IPS-18a (cell line): ENCODE data around the gene CCL25.

ENCODE experiments used
- H3K27ac ChIP-seq: one replicate; pipeline ENCODE4 v1.5.1; 2013; ENCODE audit warnings: low read length
- H3K27me3 ChIP-seq: one replicate; pipeline ENCODE4 v1.6.1; 2013; ENCODE audit warnings: mild to moderate bottlenecking, low read length; ENCODE audit not compliant: control insufficient read depth, insufficient read depth
- H3K36me3 ChIP-seq: one replicate; pipeline ENCODE4 v1.6.1; 2013; ENCODE audit warnings: low read depth, low read length; ENCODE audit not compliant: control insufficient read depth
- H3K4me1 ChIP-seq: one replicate; pipeline ENCODE4 v1.6.1; 2013; ENCODE audit warnings: low read depth, low read length; ENCODE audit not compliant: control insufficient read depth
- H3K4me3 ChIP-seq: one replicate; pipeline ENCODE4 v1.5.1; 2013; ENCODE audit warnings: low read length
- H3K9ac ChIP-seq: one replicate; pipeline ENCODE4 v1.6.1; 2013; ENCODE audit warnings: mild to moderate bottlenecking, low read length, moderate library complexity
- H3K9me3 ChIP-seq: one replicate; pipeline ENCODE4 v1.6.1; 2013; ENCODE audit warnings: low read depth, low read length; ENCODE audit not compliant: control insufficient read depth

CCL25 gene

DNA sequence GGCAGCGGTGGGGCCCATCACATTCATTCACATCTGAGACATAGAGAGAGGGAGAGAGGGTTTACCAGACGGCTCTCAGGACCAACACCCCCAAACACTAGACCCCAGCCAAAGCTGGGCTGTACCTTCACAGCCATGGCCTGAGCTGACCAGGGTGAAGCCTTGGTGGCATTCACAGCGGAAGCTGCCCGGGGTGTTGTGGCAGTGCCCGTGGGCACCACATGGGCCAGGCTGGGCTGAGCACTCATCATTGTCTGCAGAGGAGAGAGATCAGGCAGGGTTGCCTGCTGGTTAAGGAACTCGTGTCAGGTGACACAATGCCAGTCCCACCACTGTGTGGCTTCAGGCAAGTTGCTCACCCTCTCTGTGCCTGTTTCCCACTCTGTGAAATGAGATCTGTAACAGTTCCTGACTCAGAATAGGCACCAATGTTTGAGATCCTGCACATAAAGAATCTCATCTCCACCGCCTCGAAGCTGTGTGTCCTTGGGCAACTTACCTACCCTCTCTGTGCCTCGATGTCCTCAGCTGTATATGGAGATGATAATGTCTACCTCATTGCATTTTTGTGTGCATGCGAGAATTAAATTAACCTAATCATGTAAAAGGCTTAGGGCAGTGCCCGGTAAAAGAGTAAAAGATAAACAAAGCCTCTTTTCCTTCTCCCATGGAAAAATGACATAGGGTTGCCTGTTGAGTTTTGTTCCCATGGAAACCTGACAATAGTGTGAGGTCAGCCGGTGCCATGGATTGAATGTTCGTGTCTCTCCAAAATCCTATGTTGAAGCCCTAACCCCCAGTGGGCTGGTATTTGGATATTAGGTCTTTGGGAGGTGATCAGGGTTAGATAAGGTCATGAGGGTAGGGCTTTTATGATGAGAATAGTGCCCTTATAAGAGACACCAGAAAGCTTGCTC, 22.9 kb downstream of the CCL25 start:
- Histone ChIP-seq H3K4me1 (no peaks in the 10 kb centered on the region), H3K27ac (no peak overlapping the region), H3K9me3 (no peaks in the 10 kb centered on the region), H3K27me3 (no peaks in the 10 kb centered on the region), H3K36me3 (peaks cover 4% of the 10 kb centered on the region), H3K9ac (no peak overlapping the region), H3K4me3 (no peak overlapping the region)

- Histone ChIP-seq H3K9ac (no peak overlapping the region), H3K27me3 (no peaks in the 10 kb centered on the region), H3K36me3 (no peaks in the 10 kb centered on the region), H3K4me1 (no peaks in the 10 kb centered on the region), H3K4me3 (no peak overlapping the region), H3K9me3 (no peaks in the 10 kb centered on the region), H3K27ac (no peak overlapping the region)
Observed at GRCh38 chr19:8079988-8080387, 27.4 kb downstream of the CCL25 start.

- H3K4me1 ChIP-seq, result no peaks in the 10 kb centered on the region
- no peak overlapping the region for H3K4me3 ChIP-seq
- H3K9ac ChIP-seq, result no peak overlapping the region
- H3K36me3 ChIP-seq, result no peaks in the 10 kb centered on the region
- no peak overlapping the region for H3K27ac ChIP-seq
- no peaks in the 10 kb centered on the region for H3K9me3 ChIP-seq
- H3K27me3 ChIP-seq, result no peaks in the 10 kb centered on the region
Observed at GRCh38 chr19:8080832-8081231, 28.3 kb downstream of the CCL25 start.

DNA sequence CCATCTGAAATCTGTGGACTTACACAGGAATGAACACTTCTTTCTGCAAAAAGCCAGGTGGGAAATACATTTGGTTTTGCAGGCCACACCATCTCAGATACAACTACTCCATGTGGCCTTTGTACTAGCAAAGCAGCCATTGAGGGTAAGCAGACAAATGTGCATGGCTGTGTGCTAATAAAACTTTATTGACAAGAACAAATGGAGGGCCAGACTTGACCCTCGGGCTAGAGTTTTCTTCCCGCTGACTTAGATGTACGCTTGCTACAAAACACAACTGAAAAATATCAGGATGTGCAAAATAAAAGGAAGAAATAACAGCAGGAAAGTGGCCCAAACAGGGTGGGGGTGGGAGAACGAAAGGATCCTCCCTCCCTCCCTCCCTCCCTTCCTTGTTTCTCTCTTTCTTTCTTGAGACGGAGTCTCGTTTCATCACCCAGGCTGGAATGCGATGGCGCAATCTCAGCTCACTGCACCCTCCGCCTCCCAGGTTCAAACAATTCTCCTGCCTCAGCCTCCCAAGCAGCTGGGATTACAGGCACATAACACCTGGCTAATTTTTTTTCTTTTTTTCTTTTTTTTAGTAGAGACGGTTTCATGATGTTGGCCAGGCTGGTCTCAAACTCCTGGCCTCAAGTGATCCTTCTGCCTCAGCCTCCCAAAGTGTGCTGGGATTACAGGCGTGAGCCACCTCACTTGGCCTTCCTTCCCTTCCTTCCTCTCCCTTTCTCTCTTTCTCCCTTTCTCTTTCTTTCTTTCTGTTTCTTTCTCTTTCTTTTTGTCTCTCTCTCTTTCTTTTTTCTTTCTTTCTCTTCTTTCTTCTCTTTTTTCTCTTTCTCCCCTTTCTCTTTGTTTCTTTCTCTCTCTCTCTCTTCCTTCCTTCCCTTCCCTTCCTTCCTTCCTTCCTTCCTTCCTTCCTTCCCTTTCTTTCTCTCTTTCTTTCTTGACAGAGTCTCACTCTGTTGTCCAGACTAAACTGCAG, 29.3 kb downstream of the CCL25 start:
- Histone ChIP-seq H3K36me3 (no peaks in the 10 kb centered on the region), H3K4me3 (no peak overlapping the region), H3K27me3 (no peaks in the 10 kb centered on the region), H3K27ac (no peak overlapping the region), H3K4me1 (no peaks in the 10 kb centered on the region), H3K9ac (no peak overlapping the region), H3K9me3 (no peaks in the 10 kb centered on the region)

DNA sequence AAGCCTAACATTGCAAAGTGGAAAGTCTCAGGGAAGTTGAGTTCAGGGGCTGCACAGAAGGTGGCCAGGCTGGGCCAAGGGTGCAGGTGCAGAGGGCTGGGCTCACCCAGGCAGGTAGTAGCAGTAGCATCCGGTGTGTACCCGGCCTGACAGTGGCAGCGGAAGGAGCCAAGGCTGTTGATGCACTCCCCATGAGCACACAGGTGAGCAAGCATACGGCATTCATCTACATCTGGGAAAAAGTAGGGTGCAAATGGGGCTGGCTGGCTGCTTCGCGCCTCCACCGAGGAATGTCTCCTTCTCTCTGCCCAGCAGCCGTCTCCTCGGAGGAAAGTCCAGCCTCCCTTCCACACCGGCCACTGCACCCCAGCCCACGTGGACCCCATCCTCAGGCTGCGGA, 30.6 kb downstream of the CCL25 start:
- H3K4me1 ChIP-seq, result no peaks in the 10 kb centered on the region
- H3K27me3 ChIP-seq, result no peaks in the 10 kb centered on the region
- no peak overlapping the region for H3K9ac ChIP-seq
- H3K9me3 ChIP-seq, result no peaks in the 10 kb centered on the region
- H3K36me3 ChIP-seq, result peaks cover 4% of the 10 kb centered on the region
- no peak overlapping the region for H3K27ac ChIP-seq
- H3K4me3 ChIP-seq, result no peak overlapping the region

DNA sequence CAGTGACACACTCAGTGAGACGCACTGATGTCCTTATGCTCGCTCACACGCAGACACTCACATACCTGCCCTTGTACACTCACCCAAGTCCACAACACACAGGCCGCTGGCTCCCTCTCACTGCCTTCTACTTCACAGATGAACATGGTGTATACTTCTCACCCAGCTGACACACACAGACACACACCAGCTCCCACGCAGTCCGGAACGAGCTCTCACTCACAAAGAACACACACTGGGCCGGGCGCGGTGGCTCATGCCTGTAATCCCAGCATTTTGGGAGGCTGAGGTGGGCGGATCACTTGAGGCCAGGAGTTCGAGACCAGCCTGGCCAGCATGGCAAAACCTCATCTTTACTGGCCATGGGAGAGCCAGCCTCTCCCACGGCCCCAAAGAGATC, 31.6 kb downstream of the CCL25 start:
- peaks cover 14% of the 10 kb centered on the region for H3K36me3 ChIP-seq
- no peaks in the 10 kb centered on the region for H3K4me1 ChIP-seq
- H3K9me3 ChIP-seq, result no peaks in the 10 kb centered on the region
- no peak overlapping the region for H3K4me3 ChIP-seq
- H3K27me3 ChIP-seq, result no peaks in the 10 kb centered on the region
- no peak overlapping the region for H3K9ac ChIP-seq
- H3K27ac ChIP-seq, result no peak overlapping the region

DNA sequence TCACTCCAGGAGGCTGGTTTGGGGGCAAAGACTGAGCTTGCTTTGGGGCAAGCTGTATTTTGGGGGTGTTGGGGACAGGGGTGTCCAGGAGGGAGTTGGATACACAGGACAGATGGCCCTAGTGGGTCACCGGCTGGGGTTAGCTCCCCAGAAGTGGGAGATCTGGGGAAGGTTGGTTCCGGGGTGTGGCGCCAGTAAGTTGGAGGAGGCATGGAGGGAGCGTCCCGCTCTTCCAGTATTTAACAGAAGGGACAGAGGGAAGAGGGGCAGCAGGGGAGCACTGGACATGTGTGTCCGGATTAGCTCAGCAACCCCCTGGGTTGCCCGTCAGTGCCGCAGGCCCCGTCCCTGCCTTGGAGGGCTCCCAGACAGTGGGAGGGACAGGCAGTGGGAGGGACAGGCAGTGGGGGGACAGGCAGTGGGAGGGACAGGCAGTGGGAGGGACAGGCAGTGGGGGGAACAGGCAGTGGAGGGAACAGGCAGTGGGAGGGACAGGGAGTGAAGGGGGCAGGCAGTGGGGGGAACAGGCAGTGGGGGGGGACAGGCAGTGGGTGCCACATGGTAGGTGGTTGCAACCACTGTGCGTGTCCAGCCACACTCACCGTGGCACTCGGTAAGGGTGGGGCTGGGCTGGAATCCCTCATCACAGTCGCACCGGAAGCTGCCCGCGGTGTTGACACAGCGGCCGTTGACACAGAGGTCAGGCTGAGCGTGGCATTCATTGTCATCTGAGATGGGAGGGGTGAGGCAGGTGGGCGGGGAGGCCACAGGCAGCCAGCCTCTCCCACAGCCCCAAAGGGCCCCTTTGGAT, 33.2 kb downstream of the CCL25 start:
- no peak overlapping the region for H3K27ac ChIP-seq
- H3K4me3 ChIP-seq, result no peak overlapping the region
- no peaks in the 10 kb centered on the region for H3K27me3 ChIP-seq
- H3K9me3 ChIP-seq, result no peaks in the 10 kb centered on the region
- H3K9ac ChIP-seq, result no peak overlapping the region
- no peaks in the 10 kb centered on the region for H3K4me1 ChIP-seq
- peaks cover 16% of the 10 kb centered on the region for H3K36me3 ChIP-seq

- Histone ChIP-seq H3K36me3 (peaks cover 24% of the 10 kb centered on the region), H3K4me3 (no peak overlapping the region), H3K27ac (no peak overlapping the region), H3K27me3 (no peaks in the 10 kb centered on the region), H3K9me3 (no peaks in the 10 kb centered on the region), H3K4me1 (no peaks in the 10 kb centered on the region), H3K9ac (no peak overlapping the region)
Observed at GRCh38 chr19:8086849-8087248, 34.3 kb downstream of the CCL25 start.

GRCh38 chr19:8087876-8088275, 35.3 kb downstream of the CCL25 start:
- Histone ChIP-seq H3K9ac (no peak overlapping the region), H3K27ac (no peak overlapping the region), H3K4me1 (no peaks in the 10 kb centered on the region), H3K4me3 (no peak overlapping the region), H3K36me3 (peaks cover 24% of the 10 kb centered on the region), H3K9me3 (no peaks in the 10 kb centered on the region), H3K27me3 (no peaks in the 10 kb centered on the region)

GRCh38 chr19:8088752-8089663, 36.4 kb downstream of the CCL25 start:
- Histone ChIP-seq H3K9ac (no peak overlapping the region), H3K4me3 (no peak overlapping the region), H3K27me3 (no peaks in the 10 kb centered on the region), H3K36me3 (peaks cover 26% of the 10 kb centered on the region), H3K4me1 (no peaks in the 10 kb centered on the region), H3K9me3 (no peaks in the 10 kb centered on the region), H3K27ac (no peak overlapping the region)
